HG03460 (cell line): ENCODE results near the gene FXYD7.
"Not testable (repeated sequence)": the region's sequence is repeated elsewhere in the genome, so short reads cannot be mapped to it uniquely, and the experiment has no call there.

Experiments used
- ATAC-seq: cut with Tn5 transposase; IDR thresholded peaks from one replicate; pipeline ENCODE4 v1.9.1; 2021; ENCODE audit not compliant: unreplicated experiment

The FXYD7 gene

GRCh38 chr19:35194012-35194984 lies 51.2 kb downstream of the FXYD7 start:
- no peak for ATAC-seq

- no peak for ATAC-seq
Measured at GRCh38 chr19:35195830-35196229, 52.8 kb downstream of the FXYD7 start.

DNA sequence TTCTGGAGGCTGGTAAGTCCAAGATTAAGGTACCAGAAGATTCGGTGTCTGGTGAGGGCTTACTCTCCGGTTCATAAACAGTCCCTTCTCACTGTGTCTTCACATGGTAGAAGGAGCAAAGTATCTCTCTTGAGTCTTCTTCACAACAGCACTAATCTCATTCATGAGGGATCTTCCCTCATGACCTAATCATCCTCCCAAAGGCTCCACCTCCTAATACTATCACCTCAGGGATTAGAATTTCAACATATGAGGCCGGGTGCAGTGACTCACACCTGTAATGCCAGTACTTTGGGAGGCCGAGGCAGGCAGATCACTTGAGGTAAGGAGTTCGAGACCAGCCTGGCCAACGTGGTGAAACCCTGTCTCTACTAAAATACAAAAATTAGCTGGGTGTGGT lies 53.8 kb downstream of the FXYD7 start:
- ATAC-seq, result not testable (repeated sequence)

- no peak for ATAC-seq
Measured at GRCh38 chr19:35199481-35199880, 56.4 kb downstream of the FXYD7 start.

GRCh38 chr19:35202722-35203688 lies 60.0 kb downstream of the FXYD7 start:
- no peak for ATAC-seq
